Ishikawa (cell line): ENCODE measurements around the gene CCDC192.

Experiments
- EP300 ChIP-seq: IDR thresholded peaks from 2 replicates; pipeline ENCODE4 v1.6.1; 2012; ENCODE audit warnings: borderline replicate concordance
- MAX ChIP-seq: IDR thresholded peaks from 2 replicates; pipeline ENCODE4 v1.6.1; 2012
- TAF1 ChIP-seq: IDR thresholded peaks from 2 replicates; pipeline ENCODE4 v1.6.1; 2012; ENCODE audit warnings: low read depth, mild to moderate bottlenecking

GRCh38 chr5:127754259-127754658 lies 51.1 kb downstream of the CCDC192 start:
- no peak for TF ChIP-seq MAX
- no peak for TF ChIP-seq TAF1
- no peak for TF ChIP-seq EP300
